GM06990 (cell line): ENCODE results near the gene NXPH4.

ENCODE experiments used
- DNase-seq: peaks from one replicate; pipeline ENCODE4 v3.0.0-alpha.2; 2011; ENCODE audit not compliant: insufficient read length; ENCODE audit errors: extremely low read depth
- H3K27me3 ChIP-seq: replicated peaks from 2 replicates; pipeline ENCODE4 v1.6.0; 2011; ENCODE audit warnings: low read length; ENCODE audit not compliant: control insufficient read depth, insufficient read depth
- H3K36me3 ChIP-seq: 2 replicates; pipeline ENCODE4 v1.5.1; 2011; ENCODE audit warnings: low read length; ENCODE audit not compliant: control insufficient read depth, insufficient read depth
- H3K4me3 ChIP-seq: replicated peaks from 2 replicates; pipeline ENCODE4 v1.5.1; 2011; ENCODE audit warnings: low read depth, mild to moderate bottlenecking, control low read depth, low read length
- TF ChIP-seq, protein P1 (sequence below): IDR thresholded peaks from 2 replicates; pipeline ENCODE4 v1.5.1; 2011; ENCODE audit warnings: low read length, control low read depth, mild to moderate bottlenecking, inconsistent platforms; ENCODE audit not compliant: insufficient read depth, poor library complexity, severe bottlenecking

Gene NXPH4

DNA sequence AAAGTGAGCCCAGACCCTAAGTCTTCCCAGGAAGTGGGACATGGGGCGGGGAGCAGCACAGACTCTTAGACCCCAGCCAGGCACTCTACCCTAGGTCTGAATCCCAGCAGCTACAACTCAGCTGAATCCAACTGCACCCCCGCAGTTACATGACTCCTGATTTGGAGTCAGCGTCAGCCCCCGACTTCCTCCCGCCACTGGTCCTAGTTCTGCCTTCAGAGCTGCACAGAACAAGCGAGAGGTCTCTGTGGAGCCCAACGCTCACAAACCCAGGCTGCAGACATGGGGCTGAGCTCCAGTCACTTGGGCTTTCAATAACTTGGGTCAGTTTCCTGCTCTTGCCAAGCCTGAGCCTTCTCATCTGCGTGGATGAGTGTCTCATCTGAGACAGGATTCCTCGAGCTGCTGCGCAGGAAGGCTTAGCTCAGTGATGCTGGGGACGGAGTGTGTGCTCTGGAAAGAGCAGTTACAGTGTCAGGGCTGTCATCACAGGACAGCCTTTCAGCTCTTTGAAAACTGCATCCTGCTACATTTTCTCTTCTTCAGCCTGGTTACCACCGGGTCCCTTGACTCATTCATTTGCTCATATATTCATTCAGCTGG lies 30.6 kb upstream of the NXPH4 start:
- no peaks in the 10 kb centered on the region for H3K36me3 ChIP-seq
- TF ChIP-seq, protein P1, sequence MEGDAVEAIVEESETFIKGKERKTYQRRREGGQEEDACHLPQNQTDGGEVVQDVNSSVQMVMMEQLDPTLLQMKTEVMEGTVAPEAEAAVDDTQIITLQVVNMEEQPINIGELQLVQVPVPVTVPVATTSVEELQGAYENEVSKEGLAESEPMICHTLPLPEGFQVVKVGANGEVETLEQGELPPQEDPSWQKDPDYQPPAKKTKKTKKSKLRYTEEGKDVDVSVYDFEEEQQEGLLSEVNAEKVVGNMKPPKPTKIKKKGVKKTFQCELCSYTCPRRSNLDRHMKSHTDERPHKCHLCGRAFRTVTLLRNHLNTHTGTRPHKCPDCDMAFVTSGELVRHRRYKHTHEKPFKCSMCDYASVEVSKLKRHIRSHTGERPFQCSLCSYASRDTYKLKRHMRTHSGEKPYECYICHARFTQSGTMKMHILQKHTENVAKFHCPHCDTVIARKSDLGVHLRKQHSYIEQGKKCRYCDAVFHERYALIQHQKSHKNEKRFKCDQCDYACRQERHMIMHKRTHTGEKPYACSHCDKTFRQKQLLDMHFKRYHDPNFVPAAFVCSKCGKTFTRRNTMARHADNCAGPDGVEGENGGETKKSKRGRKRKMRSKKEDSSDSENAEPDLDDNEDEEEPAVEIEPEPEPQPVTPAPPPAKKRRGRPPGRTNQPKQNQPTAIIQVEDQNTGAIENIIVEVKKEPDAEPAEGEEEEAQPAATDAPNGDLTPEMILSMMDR = no peak

GRCh38 chr12:57187222-57188089 lies 29.1 kb upstream of the NXPH4 start:
- no peak for DNase-seq
- Histone ChIP-seq H3K27me3 (peaks cover 1% of the 10 kb centered on the region; the same call in 1 of the 2 replicates), H3K36me3 (no peaks in the 10 kb centered on the region), H3K4me3 (no peak overlapping the region)
- TF ChIP-seq, protein P1 = no peak

More for the DNA sequence above, 30.6 kb upstream of the NXPH4 start:
- Histone ChIP-seq H3K4me3 (no peak overlapping the region), H3K27me3 (peaks cover 1% of the 10 kb centered on the region; the same call in 1 of the 2 replicates)
- DNase-seq = no peak

GRCh38 chr12:57188090-57188425 lies 28.5 kb upstream of the NXPH4 start:
- Histone ChIP-seq H3K36me3 (no peaks in the 10 kb centered on the region), H3K4me3 (no peak overlapping the region), H3K27me3 (peaks cover 1% of the 10 kb centered on the region; the same call in 1 of the 2 replicates)
- DNase-seq = no peak
- TF ChIP-seq, protein P1 = no peak

GRCh38 chr12:57190037-57190436 lies 26.6 kb upstream of the NXPH4 start:
- TF ChIP-seq, protein P1 = no peak
- DNase-seq = no peak
- Histone ChIP-seq H3K27me3 (no peaks in the 10 kb centered on the region; the same call in 1 of the 2 replicates), H3K4me3 (no peak overlapping the region), H3K36me3 (no peaks in the 10 kb centered on the region)

DNA sequence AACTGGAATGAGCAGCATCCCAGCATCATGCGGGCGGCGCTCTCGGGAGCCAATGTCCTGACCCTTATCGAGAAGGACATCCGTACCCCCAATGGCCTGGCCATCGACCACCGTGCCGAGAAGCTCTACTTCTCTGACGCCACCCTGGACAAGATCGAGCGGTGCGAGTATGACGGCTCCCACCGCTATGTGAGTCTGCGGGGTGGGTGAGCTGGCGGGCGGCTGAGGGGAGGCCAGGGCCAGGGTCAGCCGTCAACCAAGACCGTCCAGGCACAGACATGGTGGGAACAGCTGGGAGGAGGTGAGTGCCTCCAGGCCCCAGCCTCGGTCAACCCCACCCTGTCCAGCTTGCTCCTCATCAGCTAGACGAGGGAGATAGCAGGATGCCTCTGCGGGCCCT lies 25.8 kb upstream of the NXPH4 start:
- no peaks in the 10 kb centered on the region for H3K36me3 ChIP-seq
- TF ChIP-seq, protein P1 = no peak
- no peak for DNase-seq
- H3K4me3 ChIP-seq = no peak overlapping the region
- no peaks in the 10 kb centered on the region; the same call in 1 of the 2 replicates for H3K27me3 ChIP-seq
